NCI-H69 (cell line): ENCODE results near the gene IGF2BP3.
A peak's percentile ranks its signal among the peaks of the same experiment; 100 is the strongest.
"Not testable (repeated sequence)": the region's sequence is repeated elsewhere in the genome, so short reads cannot be mapped to it uniquely, and the experiment has no call there.

Source experiments
- DNase-seq: peaks from one replicate; lab custom pipeline; 2025; lab: John Stamatoyannopoulos, UW

The IGF2BP3 gene

DNA sequence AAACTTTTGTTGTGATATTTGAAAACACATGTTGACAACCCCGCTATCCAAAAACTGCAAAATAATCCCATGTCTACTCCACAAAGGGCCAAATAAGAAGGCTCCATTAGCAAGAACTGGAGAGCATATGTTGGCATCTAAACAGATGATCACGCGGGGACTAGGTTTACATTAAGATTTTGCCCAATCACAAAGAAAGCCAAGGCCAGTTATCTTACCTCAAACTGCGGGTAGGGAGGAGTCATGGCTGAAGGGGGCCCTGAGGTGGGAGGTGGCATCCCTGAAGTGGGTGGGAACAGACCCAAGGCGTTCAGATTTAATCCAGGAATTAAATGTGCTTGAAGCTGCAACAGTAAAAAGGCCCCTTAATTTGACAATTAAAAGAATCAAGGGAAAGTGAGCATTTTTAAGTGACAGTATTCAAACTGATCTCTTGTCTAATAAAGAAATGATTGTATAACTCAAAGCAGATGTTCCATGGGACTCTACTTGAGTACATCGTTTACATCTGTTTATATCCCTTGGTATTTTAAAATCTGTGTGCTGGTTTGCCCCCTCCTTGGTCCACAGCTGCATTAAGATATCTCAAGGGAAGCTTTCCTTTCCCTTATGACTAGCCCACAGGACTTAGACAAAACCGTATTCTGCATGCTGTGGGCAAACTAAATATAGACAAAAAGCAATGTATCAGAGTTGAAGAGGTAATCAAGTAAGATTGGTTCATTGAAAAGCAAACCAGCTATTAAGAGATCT lies 128.3 kb downstream of the IGF2BP3 start:
- no peak for DNase-seq

GRCh38 chr7:23338863-23339262 lies 131.4 kb downstream of the IGF2BP3 start:
- peak; percentile 76 for DNase-seq

- peak; percentile 79 for DNase-seq
Observed at GRCh38 chr7:23338439-23338838, 131.9 kb downstream of the IGF2BP3 start.

DNA sequence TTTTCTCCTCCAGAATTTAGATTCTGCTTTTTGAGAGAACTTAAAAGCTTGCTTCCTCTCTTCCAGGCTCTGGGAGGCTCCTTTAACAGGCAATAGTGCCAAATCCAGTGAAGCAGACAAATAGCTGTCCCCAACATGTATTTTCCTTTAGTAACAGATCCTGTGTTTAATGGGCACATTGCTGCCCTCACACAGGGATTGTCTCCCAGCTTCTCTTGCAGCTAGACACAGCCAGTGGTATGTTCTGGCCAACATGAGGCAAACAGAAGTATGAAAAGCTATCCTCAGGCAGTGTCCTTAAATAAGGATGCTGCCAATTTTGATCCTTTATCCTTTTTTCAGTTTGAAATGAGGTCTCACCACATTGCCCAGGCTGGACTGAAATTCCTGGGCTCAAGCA lies 132.9 kb downstream of the IGF2BP3 start:
- no peak for DNase-seq

- DNase-seq: no peak
Observed at GRCh38 chr7:23336799-23337283, 133.4 kb downstream of the IGF2BP3 start.

- DNase-seq: no peak
Observed at GRCh38 chr7:23336086-23336485, 134.2 kb downstream of the IGF2BP3 start.

GRCh38 chr7:23335621-23336020 lies 134.7 kb downstream of the IGF2BP3 start:
- peak; percentile 48 for DNase-seq

DNA sequence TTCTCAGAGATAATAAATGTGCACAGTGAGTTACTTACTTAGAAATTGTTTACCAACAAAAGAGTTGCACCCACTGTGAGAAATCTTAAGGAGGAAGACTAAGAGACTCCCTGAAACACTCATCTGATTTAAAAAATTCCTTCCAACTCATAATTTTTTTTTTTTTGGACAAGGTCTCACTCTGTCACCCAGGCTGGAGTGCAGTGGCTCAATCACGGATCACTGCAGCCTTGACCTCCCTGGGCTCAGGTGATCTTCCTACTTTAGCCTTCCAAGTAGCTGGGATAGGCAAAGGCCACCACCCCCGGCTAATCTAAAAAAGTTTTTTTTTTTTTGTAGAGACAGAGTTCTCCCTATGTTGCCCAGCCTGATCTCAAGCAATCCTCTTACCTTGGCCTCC lies 135.2 kb downstream of the IGF2BP3 start:
- DNase-seq: peak; percentile 38

DNA sequence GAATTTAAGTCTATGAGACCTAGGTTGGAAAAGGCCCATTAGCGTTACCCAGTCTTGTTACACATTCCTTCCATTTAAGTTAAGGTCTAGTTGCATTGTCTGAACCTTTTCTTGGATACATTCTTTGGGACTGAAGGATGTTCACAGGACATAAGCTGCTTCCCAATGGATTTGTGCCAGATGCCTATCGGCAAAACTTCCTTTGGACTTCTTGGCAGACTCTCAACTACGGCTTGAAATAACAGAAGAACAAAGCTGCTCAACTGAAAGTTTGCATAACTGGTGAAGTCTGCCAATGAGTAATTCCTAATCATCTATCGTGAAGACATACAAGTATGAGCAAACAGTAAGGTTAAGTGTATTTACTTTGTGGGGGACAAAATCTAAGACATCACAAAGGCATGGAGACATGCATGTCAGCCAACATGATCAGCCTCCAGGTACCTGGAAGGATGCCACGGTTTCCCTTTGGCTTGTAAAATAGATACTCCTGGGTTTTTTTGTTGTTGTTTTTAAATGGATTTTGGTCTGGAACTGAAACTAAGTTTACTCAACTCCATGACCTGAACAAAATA lies 135.7 kb downstream of the IGF2BP3 start:
- DNase-seq: peak; percentile 96

DNA sequence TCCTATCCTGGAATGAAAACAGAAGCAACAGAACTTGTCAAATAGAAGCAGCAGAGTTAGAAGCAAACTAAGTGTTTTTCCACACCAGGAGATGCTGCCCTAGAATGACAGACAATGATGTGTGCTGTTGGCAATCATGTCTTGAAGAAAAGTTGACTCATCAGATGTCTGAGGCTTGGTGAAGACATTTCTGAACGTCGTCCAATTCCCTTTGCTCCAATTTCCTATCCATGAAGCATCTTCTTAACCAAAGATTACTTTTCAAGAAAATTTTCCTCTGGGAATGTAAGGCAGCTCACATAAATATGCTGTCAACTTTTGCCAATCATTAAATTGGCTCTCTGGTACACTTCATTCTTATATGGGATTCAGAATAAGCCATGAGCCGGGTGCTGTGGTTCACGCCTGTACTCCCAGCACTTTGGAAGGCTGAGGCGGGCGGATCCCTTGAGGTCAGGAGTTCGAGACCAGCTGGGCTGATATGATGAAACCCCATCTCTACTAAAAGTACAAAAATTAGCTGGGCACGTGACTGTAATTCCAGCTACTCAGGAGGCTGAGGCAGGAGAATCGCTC lies 136.5 kb downstream of the IGF2BP3 start:
- DNase-seq: no peak

- peak; percentile 40 for DNase-seq
Observed at GRCh38 chr7:23332910-23333612, 137.2 kb downstream of the IGF2BP3 start.

DNA sequence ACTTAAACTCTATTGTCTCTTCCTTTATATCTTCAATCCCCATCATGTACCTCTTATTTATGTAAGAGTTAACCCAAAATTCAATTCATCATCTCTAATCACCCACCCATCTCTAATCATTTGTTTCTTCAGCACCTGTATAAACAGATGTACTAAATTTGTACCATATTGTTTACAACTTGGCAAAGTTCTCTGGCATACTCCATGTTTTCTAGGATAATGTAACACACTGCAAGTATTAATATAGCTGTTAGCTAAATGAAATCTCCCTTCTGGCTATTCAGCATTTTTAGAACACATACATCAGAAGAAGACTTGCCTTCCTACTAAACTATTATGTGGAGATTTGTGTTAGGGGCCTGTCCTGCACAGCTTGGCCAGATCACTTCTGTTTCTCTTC lies 138.1 kb downstream of the IGF2BP3 start:
- DNase-seq: peak; percentile 23

DNA sequence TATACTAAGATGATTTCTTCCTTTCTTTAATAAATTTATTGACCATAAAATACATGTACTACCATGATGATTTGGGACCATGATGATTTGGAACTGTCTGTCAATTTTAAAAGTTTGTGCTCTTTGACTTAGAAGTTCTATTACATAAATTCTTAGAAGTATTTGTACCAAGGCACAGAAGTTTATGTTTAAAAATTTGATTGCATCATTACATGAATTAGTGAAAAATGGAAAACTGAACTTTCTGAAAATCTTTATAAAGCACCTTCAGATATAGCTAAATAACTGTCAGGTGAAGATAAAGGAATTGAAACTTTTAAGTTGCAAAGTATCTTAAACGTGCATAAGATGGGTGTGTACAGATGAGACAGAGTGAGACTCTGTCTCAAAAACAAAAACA lies 139.2 kb downstream of the IGF2BP3 start:
- DNase-seq: no peak

GRCh38 chr7:23315366-23315765 lies 154.9 kb downstream of the IGF2BP3 start:
- DNase-seq: no peak

- not testable (repeated sequence) for DNase-seq
Observed at GRCh38 chr7:23312141-23312540, 158.2 kb downstream of the IGF2BP3 start.

DNA sequence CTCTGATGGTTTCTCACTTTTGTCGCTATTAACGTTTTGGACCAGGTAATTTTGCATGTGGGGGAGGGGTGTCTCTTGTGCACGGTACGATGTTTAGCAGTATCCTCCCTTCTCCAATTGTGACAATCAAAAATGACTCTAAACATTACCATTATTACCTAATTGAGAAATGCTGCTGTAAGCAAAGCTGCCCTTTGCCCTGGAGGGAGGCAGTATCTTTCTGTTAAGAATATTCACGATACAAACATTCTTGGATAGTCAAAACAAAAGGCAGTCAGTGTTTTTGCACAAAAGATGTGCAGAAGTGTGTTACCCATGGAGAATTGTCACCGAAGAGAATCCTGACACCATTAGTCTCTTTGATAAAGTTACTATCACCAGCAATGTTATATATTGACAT lies 161.5 kb downstream of the IGF2BP3 start:
- no peak for DNase-seq

DNA sequence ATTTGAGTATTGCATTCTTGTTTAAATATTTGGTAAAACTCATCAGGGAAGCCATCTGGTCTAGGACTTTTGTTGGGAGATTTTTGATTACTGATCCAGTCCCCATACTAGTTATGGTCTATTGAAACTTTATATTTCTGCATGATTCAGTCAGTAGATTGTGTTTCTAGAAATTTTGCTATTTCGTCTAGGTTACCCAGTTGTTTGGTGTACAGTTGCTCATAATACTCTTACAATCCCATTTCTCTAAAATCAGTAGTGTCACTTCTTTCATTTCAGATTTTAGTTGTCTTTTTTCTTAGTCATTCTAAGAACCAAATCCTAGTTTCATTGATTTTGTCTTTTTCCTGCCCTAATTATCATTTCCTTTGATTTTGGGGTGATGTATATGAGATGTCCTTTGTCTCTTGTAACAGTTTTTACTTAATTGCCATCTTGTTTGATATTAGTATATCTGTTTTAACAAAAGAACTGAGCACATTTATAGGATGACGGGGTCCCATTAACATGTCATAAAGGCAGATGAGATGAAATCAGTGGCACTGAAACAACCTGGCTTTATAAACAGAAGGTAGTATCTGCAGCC lies 163.3 kb downstream of the IGF2BP3 start:
- no peak for DNase-seq

GRCh38 chr7:23299770-23300300 lies 170.5 kb downstream of the IGF2BP3 start:
- DNase-seq: peak; percentile 73

DNA sequence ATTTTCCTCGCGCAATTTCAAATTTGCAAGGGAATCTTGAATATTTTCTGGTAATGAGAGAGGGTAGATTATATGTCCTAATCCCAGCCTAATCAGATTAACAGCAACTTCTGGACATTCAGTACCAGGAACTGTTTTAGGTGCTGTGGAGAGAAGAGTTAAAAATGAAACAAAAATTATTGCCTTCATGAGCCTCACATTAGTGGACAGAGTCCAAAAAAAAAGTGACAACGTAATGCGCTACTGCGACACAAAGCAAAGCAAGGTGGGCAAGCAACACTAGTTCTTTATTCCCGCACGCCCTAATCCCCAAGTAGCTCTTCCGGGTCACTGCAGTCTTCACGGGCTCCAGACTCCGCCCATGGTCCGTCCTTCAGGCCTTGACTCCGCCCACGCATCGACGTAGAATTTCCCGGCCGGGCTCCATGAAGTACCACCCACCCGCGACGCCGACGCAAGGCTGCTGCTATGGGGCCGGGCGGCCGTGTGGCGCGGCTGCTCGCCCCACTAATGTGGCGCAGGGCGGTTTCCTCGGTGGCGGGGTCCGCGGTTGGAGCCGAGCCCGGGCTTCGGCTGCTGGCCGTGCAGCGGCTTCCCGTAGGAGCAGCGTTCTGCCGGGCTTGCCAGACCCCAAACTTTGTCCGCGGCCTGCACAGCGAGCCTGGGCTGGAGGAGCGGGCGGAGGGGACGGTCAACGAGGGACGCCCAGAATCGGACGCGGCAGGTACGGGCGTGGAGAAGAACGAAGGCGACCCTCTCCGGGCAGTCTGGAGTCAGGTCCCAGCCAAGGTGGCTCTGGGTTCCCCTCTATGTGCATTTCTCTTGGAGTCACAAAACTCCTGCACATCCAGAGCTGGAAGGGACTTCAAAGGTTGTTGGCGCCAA lies 171.2 kb downstream of the IGF2BP3 start, which contains the start of gene MALSU1:
MALSU1 (plus strand) TSS at position 455 of the 885 bp plus-strand sequence; CDS start at position 469, 14 bp downstream.
- DNase-seq: peak; percentile 99

DNA sequence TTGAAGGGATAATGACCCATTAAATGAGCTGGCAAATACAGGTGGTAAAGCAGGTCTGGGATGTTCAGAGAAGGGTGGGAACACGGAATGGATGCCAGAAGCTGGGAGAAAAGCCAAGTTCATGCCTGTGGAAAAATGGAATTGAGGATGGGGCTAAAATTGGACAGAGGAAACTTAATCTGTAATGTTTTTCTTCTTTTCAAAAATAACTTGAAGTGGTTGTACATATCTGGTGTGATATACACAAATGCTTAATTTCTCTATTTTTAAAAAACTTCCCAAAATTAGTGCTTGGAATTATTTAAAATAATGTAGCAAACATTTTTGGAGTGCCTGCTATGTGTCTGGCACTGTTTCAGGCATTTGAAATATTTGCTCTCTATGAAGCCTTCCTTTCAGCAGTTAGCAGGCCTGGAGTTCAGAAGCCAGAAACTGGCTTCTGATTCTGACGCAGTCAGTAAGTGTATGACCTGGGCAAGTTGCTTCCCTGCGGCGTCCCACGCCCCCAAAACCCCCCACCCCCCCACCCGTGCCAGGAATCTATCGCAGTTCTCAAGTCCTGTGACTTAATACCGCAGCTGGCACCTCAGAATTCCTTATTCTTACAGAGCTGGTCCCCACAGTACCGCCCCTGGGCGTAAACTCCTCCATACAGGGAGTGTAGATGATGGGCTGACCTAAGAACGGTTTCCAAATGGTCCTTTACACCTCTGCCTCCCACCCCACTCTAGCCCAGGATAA lies 172.0 kb downstream of the IGF2BP3 start:
- DNase-seq: peak; percentile 55
